Panc1 (cell line): ENCODE results near the gene ZBTB22.

Experiments
- POLR2AphosphoS5 ChIP-seq: IDR thresholded peaks from 2 replicates; pipeline ENCODE4 v1.6.1; 2012; ENCODE audit warnings: mild to moderate bottlenecking, low read depth, low read length, moderate library complexity
- SIN3A ChIP-seq: IDR thresholded peaks from 2 replicates; pipeline ENCODE4 v1.6.1; 2012; ENCODE audit warnings: low read depth, mild to moderate bottlenecking, low read length, moderate library complexity, borderline replicate concordance; ENCODE audit not compliant: insufficient read depth
- TCF7L2 ChIP-seq: IDR thresholded peaks from 2 replicates; pipeline ENCODE4 v1.6.1; 2011; ENCODE audit warnings: mild to moderate bottlenecking, low read depth, low read length, inconsistent platforms
- TF ChIP-seq, protein P1 (sequence below): fragments of 450-650 bp; IDR thresholded peaks from 2 replicates; pipeline ENCODE4 v1.5.1; 2017; ENCODE audit warnings: mild to moderate bottlenecking
- TF ChIP-seq, protein P2 (sequence below), 2 experiments: IDR thresholded peaks; 2 replicates each; pipeline ENCODE4 v1.6.1; 2011 to 2012; ENCODE audit warnings: low read depth in 2 of 2, control low read depth in 1 of 2, low read length in 1 of 2, mild to moderate bottlenecking in 1 of 2, moderate library complexity in 1 of 2; ENCODE audit not compliant: insufficient read depth in 1 of 2

GRCh38 chr6:33305052-33305451 is 12.5 kb downstream of the ZBTB22 start:
- TF ChIP-seq SIN3A: no peak
- TF ChIP-seq, protein P1, sequence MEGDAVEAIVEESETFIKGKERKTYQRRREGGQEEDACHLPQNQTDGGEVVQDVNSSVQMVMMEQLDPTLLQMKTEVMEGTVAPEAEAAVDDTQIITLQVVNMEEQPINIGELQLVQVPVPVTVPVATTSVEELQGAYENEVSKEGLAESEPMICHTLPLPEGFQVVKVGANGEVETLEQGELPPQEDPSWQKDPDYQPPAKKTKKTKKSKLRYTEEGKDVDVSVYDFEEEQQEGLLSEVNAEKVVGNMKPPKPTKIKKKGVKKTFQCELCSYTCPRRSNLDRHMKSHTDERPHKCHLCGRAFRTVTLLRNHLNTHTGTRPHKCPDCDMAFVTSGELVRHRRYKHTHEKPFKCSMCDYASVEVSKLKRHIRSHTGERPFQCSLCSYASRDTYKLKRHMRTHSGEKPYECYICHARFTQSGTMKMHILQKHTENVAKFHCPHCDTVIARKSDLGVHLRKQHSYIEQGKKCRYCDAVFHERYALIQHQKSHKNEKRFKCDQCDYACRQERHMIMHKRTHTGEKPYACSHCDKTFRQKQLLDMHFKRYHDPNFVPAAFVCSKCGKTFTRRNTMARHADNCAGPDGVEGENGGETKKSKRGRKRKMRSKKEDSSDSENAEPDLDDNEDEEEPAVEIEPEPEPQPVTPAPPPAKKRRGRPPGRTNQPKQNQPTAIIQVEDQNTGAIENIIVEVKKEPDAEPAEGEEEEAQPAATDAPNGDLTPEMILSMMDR: no peak
- TF ChIP-seq TCF7L2: no peak
- TF ChIP-seq, protein P2, sequence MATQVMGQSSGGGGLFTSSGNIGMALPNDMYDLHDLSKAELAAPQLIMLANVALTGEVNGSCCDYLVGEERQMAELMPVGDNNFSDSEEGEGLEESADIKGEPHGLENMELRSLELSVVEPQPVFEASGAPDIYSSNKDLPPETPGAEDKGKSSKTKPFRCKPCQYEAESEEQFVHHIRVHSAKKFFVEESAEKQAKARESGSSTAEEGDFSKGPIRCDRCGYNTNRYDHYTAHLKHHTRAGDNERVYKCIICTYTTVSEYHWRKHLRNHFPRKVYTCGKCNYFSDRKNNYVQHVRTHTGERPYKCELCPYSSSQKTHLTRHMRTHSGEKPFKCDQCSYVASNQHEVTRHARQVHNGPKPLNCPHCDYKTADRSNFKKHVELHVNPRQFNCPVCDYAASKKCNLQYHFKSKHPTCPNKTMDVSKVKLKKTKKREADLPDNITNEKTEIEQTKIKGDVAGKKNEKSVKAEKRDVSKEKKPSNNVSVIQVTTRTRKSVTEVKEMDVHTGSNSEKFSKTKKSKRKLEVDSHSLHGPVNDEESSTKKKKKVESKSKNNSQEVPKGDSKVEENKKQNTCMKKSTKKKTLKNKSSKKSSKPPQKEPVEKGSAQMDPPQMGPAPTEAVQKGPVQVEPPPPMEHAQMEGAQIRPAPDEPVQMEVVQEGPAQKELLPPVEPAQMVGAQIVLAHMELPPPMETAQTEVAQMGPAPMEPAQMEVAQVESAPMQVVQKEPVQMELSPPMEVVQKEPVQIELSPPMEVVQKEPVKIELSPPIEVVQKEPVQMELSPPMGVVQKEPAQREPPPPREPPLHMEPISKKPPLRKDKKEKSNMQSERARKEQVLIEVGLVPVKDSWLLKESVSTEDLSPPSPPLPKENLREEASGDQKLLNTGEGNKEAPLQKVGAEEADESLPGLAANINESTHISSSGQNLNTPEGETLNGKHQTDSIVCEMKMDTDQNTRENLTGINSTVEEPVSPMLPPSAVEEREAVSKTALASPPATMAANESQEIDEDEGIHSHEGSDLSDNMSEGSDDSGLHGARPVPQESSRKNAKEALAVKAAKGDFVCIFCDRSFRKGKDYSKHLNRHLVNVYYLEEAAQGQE (IDR thresholded peaks at IDR 0.05; ENCODE audit: insufficient read depth in 1 of 2, low read depth in 2 of 2, low read length in 1 of 2): no peak
- TF ChIP-seq POLR2AphosphoS5: no peak
